Left hindlimb (tissue), 1 donor: ENCODE results near the gene NCOA1.
"Not testable (repeated sequence)": the region's sequence is repeated elsewhere in the genome, so short reads cannot be mapped to it uniquely, and the experiment has no call there.

Source experiments
- DNase-seq: peaks from one replicate; pipeline ENCODE4 v3.0.0-alpha.2; 2018

NCOA1 gene

DNA sequence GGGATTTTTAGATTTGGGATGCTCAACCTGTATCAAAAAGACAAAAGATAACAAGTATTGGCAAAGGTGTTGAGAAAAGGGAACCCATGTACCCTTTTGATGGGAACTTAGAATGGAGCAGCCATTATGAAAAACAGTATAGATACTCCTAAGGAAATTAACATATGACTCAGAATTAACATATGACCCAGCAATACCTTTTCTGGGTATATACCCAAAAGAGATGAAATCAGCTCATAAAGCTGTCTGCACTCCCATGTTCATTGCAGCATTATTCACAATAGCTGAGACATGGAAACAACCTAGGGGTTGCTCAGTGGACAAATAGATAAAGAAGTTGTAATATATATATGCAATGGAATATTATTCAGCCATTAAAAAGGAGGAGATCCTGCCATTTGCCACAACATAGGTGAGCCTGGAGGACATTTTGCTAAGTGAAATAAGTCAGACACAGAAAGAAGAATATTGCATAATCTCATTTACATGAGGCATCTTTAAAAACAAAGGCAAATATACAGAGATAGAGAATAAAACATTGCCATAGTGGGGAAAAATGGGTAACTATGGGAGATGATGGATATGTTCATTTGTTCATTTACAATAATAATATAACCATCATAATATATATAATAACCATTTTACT lies 160.1 kb downstream of the NCOA1 start:
- DNase-seq = no peak

DNA sequence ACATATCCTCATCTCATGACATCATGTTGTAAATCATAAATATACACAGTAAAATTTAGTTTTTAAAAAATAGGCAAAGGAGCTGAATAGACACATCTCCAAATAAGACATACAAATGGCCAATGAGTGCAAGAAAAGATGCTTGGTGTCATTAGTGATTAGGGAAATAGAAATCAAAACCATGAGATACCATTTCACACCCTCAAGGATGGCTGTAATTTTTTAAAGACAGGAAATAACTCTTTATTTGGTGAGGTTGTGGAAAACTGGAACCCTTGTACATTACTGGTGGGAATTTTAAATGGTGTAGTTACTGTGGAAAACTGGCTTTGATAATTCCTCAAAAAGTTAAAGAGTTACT lies 160.6 kb downstream of the NCOA1 start:
- no peak for DNase-seq

DNA sequence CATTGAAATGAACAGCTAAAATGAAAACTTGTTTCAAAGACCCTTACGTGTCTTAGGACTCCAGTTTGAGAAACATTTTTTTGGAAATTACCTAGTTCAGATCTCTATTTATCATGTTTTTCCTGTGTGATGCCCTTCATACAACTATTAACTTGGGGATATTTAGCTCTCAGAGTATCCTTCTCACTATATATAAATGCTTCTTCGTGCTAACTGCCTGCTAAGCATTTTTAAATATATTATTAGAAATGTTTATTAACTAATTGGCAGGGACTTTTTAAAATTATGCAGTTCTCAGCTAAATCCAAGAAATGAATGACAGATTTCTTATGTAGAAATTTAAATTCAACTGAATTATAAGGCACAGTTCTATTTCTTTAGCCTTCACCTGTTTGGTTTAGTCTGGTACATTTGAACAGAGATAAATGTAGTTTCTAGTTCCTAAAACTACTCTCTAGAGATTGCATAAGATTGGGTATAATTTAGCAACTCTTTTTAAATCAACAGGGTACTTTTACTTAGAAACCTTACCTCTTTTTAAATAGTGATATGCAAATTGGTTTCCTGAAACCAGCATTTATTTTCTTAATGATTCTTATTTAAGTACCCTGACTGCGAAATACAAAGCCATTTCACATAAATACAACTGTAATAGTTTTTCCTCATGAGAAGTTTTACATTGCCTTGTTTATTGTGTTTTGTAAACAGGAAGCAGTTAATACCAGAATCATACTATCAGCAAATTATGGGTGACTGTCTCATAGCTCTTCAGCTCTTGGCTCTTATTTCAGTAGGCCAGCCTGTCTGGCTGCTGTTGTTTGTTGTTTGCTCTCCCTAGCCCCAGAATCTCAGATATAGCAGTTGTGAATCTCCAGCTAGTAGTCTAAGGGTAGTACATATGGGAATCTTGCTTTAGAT lies 161.5 kb downstream of the NCOA1 start:
- no peak for DNase-seq

DNA sequence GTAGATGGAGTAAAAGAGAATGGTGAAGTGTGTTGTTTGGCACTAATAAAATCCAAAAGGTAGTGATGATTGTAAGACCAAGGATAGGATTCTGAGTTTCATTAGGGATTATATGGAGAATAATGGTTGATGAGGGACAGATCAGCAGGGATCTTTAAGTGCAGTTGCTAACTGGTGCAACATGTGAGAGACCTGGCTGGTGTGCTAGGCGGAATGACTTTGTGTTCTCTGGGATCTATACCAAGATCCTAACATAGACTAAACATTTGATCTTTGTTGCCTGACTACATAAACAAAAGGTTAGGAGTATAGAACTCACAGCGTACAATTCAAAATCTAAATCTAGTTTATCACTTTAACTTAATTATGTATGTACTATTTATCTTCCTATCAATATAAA lies 166.8 kb downstream of the NCOA1 start:
- DNase-seq = no peak

DNA sequence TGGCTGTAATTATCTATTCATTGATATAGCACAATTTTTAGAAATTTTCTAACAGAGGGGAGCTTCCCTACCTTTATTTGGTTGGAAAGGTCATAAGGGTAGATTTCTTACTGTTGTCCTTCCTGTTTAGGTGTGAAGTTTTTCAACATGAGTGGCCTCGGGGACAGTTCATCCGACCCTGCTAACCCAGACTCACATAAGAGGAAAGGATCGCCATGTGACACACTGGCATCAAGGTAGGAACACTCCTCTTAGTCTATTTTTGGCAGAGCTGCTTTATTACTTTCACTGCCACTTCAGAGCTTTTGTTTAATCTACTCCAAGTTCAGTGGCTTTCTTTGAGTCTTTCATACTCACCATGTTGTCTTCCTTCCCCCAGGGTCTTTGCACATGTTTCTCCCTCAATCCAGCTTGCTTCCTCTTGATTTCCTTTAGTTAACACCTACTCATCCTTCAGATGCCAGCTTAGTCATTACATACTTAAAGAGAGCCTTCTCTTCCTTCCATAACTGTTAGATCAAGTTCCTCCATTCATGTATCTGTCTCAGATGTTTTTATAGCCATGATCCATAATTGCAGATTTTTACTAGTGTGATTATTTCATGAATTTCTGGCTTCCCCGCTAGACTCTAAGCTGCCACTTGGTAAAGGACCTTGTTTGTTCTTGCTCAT lies 167.6 kb downstream of the NCOA1 start:
- DNase-seq = no peak

DNA sequence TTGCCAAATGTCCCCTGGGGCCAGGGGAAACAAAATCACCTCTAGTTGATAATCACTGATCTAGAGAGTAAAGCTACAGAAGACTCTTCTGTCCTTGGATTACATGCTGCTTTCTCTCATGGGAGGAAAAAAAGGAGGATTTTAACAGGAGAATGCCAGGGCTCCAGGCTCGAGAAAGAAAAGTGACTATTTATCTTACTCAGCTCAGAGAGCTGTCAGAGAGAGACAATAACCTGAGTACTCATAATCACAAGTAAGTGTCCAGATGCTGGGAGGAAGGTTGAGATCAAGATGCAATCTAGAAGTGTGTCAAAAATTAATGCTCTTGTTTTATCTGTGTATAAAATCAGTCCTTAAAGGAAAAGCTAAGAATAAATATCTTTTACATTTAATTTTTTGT lies 168.8 kb downstream of the NCOA1 start:
- no peak for DNase-seq

DNA sequence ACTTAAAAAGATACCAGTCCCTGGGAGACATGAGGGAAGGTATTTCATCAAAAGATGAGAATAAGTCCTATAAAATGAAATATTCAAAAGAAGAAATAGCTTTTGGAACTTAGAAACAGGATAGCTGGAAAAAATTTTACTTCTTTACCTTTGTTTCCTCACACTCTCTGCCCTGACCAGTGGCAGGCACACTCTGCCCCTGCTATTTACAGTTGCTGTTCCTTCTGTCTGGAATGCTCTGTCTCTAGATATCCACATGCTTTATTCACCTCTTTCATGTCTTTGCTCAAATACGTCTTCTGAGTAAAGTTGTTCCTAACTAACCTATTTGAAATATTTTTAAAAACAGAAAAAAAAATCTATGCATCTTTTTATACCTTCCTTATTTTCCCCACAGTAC lies 176.5 kb downstream of the NCOA1 start:
- DNase-seq = no peak

DNA sequence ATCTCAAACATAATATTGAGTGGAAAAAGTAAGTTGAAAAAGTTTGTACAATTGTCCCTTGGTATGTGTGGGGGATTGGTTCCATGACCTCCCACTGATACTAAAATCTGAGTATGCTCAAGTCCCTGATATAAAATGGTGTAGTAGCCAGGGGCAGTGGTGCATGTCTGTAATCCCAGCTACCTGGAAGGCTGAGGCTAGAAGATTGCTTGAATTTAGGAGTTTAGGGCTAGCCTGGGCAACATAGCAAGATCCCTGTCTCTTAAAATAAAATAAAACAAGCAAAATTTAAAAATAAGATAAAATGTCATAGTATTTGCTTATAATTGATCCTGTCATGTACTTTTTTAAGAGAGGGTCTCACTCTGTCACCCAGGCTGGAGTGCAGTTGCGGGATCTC lies 180.2 kb downstream of the NCOA1 start:
- DNase-seq = no peak

DNA sequence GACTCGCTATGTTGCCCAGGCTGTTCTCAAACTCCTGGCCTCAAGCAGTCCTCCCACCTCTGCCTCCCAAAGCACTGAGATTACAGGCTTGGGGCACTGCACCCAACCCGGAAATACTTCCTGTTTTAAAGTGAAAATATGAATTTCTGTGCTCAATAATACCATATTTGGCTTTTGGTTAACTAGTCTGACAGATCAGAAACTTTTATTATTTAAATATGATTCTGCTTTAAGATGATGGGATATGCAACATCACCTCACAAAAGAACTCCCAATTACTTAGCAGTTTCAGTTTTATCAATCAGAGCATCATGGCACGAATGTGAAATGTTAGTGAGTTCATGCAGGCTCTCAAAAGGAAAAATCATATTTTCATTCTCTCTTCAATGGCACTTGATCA lies 181.5 kb downstream of the NCOA1 start:
- DNase-seq = no peak

DNA sequence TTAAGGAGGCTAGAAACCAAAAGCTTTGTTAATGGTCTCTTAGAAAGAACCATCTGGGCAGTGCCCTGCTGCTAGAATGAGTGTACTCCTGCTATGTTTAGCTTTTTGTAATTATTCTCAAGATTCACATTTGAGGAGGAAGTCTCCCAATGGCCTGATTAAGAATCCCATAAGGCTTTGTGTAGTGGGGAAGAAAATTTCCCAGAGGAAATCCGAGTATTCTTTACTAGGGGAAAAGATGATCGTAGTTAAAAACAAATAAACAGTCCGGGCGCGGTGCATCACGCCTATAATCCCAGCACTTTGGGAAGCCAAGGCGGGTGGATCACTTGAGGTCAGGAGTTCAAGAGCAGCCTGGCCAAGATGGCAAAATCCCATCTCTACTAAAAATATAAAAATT lies 184.3 kb downstream of the NCOA1 start:
- no peak for DNase-seq

DNA sequence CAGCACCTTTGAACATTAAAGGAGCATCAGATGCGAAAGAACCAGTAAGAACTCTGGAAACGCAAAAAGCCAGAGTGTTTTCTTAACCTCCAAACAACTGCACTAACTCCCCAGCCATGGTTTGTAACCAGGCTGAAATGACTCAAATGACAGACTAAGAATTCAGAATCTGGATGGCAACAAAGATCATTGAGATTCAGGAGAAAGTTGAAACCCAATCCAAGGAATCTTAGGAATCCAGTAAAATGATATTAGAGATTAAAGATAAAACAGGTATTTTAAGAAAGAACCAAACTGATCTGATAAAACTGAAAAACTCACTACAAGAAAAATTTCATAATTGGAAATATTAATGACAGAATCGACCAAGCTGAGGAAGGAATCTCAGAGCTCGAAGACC lies 185.4 kb downstream of the NCOA1 start:
- no peak for DNase-seq

DNA sequence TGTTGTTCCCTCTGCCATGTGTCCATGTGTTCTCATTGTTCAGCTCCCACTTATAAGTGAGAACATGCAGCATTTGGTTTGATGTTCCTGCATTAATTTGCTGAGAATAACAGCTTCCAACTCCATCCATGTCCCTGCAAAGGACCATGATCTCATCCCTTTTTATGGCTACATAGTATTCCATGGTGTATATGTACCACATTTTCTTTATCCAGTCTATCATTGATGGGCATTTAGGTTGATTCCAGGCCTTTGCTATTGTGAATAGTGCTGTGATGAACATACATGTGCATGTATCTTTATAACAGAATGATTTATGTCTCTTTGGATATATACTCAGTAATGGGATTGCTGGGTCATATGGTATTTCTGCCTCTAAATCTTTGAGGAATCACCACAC lies 187.0 kb downstream of the NCOA1 start:
- DNase-seq = not testable (repeated sequence)

DNA sequence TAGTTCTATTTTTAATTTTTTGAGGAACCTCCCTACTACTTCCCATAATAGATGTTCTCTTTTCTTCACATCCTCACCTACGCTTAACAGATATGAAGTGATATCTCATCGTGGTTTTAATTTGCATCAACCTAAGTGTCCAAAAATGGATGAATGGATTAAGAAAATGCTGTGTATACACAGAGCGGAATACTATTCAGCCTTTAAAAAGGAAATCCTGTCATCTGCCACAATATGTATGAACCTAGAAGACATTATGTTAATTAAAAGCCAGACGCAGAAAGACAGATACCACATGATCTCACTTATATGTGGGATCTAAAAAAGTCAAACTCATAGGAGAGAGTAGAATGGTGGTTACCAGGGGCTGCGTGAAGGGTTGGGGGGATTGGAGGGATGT lies 189.1 kb downstream of the NCOA1 start:
- DNase-seq = no peak

DNA sequence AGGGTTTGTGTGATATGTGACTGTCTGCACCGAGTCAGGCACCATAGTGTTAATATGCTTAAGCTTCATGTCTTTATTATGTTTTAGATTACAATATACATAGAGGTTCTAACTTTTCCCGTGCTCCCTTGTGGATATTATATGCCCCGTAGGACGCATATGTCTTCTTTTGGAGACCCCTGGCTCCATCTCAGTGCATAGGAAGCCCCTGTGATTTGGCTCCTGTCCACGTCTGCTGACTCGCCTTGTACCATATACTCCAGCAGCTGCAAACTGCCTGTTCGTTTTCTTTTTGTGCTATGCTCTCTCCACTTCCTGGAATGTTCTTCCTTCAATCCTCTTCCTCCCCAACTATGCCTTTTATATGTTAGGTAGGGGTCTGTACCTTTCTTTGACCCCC lies 191.2 kb downstream of the NCOA1 start:
- DNase-seq = peak; percentile 34

DNA sequence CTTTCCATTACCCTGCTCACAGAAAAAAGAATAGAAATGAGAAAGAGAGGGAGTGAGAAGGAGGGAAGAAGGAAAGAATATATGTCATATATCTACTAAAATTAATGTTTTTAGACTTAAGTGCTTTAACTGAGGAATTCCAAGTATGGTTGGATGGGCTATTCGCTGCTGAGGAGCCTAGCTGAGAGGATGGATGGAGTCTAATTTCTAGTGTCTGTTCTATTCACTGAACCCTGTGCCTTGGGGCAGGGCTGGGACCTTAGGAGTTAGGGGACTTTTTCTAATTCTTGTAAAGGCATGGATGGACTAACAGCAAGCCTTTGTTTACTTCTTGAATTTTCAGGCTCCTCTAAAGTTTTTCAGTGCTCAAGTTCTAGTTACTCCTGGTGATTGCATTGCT lies 192.4 kb downstream of the NCOA1 start:
- DNase-seq = no peak

DNA sequence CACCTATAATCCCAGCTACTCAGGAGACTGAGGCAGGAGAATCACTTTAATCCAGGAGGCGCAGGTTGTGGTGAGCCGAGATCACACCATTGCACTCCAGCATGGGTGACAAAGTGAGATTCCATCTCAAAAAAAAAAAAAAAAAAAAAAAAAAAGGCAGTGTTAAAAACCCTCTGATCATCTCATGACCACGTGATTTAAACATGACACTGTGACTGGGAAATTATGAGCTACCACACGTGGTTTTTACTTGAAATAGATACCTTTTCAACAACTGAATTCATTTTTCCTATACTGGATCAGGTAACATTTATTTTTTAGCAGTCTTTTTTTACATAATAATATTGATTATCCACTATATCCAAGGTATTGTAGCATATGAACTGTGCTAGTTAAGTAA lies 199.5 kb downstream of the NCOA1 start:
- no peak for DNase-seq

DNA sequence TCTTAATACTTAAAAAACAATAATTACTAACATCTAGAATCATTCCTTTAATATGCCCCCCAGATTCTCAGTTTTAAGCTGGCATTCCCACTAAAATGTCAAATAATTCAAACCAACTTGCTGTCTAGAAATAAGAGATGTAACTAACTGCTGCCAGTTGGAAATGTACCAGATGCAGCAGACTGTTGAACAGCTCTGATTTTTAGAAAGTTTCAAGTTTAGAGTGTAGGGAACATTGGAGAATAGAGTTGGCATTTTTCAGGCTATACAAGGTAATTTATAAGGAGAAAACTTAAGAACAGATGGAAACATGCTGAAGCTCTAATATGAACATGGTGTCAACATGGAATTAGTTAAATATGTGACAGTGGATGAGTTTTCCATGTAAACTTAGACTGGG lies 200.8 kb downstream of the NCOA1 start:
- no peak for DNase-seq

DNA sequence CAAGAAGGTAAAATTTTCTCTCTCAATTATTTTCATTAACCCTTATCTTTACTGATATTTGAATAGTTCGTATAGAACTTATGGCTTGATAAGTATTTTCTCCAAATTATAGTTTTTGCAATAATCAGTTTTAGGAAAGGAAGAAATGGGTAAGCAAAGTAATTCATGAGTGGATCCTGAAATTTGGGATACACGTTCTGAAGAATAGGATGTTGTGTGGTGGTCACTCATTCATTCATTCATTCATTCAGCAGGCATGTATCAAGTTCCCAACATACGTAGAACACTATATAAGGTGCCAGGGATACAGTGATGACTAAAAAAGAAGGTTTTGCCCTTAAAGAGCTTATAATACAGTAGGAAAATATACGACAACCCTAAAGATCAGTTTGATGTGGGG lies 206.7 kb downstream of the NCOA1 start:
- no peak for DNase-seq

DNA sequence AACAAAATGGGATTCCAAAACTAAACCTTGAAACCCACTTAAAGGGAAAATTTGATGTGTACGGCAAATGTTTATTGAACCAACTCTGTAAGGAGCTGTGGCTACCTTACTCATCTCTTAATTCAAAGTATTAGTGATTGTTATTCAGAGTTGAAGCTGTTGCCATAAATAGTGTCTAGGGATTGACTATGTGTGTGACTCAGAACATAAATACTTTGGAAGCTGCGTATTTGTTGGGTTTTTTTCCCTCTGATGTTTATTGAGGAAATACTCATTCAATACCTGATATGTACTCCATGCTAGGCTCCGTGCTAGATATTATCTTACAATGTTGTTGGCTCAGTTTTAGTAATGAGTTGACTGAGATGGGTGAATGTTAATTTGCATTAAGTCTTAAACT lies 211.7 kb downstream of the NCOA1 start:
- DNase-seq = no peak

DNA sequence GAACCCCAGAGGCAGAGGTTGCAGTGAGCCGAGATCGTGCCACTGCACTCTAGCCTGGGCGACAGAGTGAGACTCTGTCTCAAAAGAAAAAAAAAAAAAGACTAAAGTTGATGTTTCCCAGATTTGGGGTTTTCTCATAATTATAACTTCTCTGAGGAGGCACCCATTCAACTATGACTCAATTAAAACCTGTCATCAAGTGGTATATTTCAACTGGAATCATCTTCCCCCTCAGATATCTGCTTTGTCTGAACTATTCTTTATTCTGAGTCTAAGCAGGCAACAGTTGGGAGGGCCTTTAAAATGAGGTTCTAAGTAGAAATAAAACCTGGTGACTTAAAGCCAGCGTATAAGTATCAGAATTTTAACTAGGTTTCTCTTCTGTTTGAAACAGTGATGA lies 213.6 kb downstream of the NCOA1 start:
- DNase-seq = no peak

DNA sequence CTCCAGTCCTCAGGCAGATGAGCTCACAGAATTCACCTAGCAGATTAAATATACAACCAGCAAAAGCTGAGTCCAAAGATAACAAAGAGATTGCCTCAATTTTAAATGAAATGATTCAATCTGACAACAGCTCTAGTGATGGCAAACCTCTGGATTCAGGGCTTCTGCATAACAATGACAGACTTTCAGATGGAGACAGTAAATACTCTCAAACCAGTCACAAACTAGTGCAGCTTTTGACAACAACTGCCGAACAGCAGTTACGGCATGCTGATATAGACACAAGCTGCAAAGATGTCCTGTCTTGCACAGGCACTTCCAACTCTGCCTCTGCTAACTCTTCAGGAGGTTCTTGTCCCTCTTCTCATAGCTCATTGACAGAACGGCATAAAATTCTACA lies 216.1 kb downstream of the NCOA1 start:
- no peak for DNase-seq

DNA sequence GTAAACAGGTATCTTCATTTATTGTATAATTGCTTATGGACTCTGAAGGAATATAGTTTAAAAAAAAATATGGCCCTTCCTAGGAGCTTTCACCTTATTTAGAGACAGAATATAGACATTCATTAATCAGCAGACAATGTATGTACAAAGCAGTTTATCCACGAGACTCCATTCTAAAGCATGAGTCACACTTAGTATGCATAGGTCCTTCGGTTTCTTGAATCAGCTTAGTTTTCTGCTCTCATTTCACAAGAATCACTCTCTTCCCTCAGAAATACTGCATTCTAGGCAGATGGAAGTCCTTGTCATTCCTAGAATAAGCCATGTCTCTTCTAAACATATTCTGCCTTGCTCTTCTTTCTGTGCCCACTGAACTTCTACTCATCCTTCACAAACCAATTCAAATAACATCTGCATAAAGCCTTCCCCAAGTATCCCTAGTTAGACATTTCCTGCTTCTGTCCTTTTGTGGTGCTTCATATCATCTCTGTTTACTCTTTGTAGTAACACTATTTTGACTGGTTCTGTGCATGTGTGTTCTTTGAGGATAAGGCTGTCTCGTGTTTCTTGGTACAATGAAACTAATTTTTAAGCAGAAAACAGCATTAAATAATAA lies 217.6 kb downstream of the NCOA1 start:
- DNase-seq = no peak

DNA sequence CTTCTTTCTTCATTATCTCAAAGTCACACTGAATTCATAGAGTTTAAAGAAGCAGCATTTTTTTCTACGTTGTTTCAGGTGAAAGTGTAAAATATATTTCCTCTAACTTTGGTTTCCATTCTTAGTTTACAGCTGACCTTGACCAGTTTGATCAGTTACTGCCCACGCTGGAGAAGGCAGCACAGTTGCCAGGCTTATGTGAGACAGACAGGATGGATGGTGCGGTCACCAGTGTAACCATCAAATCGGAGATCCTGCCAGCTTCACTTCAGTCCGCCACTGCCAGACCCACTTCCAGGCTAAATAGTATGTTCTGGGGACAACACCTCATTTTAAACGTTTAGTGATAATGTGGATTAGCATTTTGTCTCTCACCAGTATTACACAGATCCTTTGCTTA lies 219.8 kb downstream of the NCOA1 start:
- no peak for DNase-seq

DNA sequence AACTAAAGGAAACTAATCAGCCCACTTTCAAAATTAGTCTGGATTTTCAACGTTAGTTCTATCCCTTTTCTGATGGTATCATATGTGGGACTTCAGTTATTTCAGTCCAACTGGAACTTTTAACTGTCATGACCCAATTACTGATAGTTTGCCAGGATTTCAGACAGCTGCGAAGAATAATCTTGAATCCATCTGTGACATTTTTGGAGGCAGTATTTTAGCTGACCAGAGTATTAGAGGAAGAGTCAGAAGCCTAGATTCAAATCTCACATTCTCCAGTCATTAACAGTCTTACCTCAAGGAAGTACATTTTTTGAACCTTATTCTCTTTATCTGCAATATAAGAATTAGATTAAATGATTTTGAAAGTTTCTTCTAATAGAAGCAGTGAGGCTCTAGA lies 220.8 kb downstream of the NCOA1 start:
- DNase-seq = no peak
